Right lobe of liver (tissue), 4 donors: ENCODE results near the gene DIO2.

ENCODE experiments used
- POLR2A ChIP-seq: fragments of 450-650 bp; IDR thresholded peaks from one replicate; pipeline ENCODE4 v1.6.1; 2017; ENCODE audit warnings: antibody characterized with exemption, mild to moderate bottlenecking
- TF ChIP-seq, protein P1 (sequence below), 4 donors: fragments of 200-600 bp in 3 of 4; fragments of 450-650 bp in 1 of 4; IDR thresholded peaks; one replicate each; pipeline versions ENCODE4 v1.5.1 to v1.8.0; 2016 to 2022; ENCODE audit warnings: antibody characterized with exemption in 4 of 4, mild to moderate bottlenecking in 2 of 4
- donor health status: DM: no; HTN: no; CAD: no.
- donor health status: DM: no; HTN: no; CAD: no.
- donor health status: DM: no; HTN: yes; CAD: no.

- TF ChIP-seq, protein P1, sequence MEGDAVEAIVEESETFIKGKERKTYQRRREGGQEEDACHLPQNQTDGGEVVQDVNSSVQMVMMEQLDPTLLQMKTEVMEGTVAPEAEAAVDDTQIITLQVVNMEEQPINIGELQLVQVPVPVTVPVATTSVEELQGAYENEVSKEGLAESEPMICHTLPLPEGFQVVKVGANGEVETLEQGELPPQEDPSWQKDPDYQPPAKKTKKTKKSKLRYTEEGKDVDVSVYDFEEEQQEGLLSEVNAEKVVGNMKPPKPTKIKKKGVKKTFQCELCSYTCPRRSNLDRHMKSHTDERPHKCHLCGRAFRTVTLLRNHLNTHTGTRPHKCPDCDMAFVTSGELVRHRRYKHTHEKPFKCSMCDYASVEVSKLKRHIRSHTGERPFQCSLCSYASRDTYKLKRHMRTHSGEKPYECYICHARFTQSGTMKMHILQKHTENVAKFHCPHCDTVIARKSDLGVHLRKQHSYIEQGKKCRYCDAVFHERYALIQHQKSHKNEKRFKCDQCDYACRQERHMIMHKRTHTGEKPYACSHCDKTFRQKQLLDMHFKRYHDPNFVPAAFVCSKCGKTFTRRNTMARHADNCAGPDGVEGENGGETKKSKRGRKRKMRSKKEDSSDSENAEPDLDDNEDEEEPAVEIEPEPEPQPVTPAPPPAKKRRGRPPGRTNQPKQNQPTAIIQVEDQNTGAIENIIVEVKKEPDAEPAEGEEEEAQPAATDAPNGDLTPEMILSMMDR (IDR thresholded peaks at IDR 0.05), result no peak
- no peak for TF ChIP-seq POLR2A
Measured at GRCh38 chr14:80216818-80217217, 5.5 kb upstream of the DIO2 start.
